PC-3 (cell line): Measurements from ENCODE around the gene C3orf18. TPM values are rescaled to one million over a fixed set of nuclear protein-coding genes. Genes with fewer than 3 reads are reported as not detected.
A peak's percentile ranks its signal among the peaks of the same experiment; 100 is the strongest.

Source experiments
- ATAC-seq: fragments of 200-7000 bp; cut with Tn5 transposase; 2 replicates; pipeline ENCODE4 v1.9.1; 2020; ENCODE audit warnings: mild to moderate bottlenecking, moderate library complexity
- BruUV-seq: library from RNA; stranded (reverse); fragments of 400-500 nt; replicated peaks from 2 replicates; lab custom pipeline; 2021; lab: Mats Ljungman, UMichigan
- CTCF ChIA-PET: fragments of 300-600 bp; sonication (Branson Sonifier 250); formaldehyde crosslinking; loops from one replicate; lab custom pipeline; 2022; ENCODE audit warnings: antibody characterized with exemption; lab: Charles Lee
- POLR2A ChIA-PET: fragments of 300-600 bp; sonication (Branson Sonifier 250); formaldehyde crosslinking; loops from one replicate; lab custom pipeline; 2022; ENCODE audit warnings: antibody characterized with exemption; ENCODE audit not compliant: unreplicated experiment; lab: Charles Lee
- DNase-seq: peaks from one replicate; pipeline ENCODE4 v3.0.0-alpha.2; 2015
- H2AFZ ChIP-seq: fragments of 300-600 bp; sonication (generic); 2 replicates; pipeline ENCODE4 v1.6.0; 2016; ENCODE audit warnings: antibody characterized with exemption, low read length
- H3F3A ChIP-seq: fragments of 300-600 bp; sonication (generic); one replicate; pipeline ENCODE4 v1.6.0; 2017; ENCODE audit warnings: antibody characterized with exemption, low read length, control low read depth, mild to moderate bottlenecking; ENCODE audit not compliant: unreplicated experiment
- H3K27ac ChIP-seq: fragments of 300-600 bp; sonication (generic); 2 replicates; pipeline ENCODE4 v1.5.1; 2016; ENCODE audit warnings: mild to moderate bottlenecking, low read length
- H3K27me3 ChIP-seq: fragments of 300-600 bp; sonication (generic); 2 replicates; pipeline ENCODE4 v1.6.1; 2016; ENCODE audit warnings: low read length, mixed read lengths
- H3K36me3 ChIP-seq: fragments of 300-600 bp; sonication (generic); 2 replicates; pipeline ENCODE4 v1.6.1; 2016; ENCODE audit warnings: low read depth, mixed run types, low read length, mixed read lengths
- H3K4me1 ChIP-seq: fragments of 300-600 bp; sonication (generic); 2 replicates; pipeline ENCODE4 v1.5.1; 2016; ENCODE audit warnings: low read length; ENCODE audit not compliant: insufficient read depth
- H3K4me2 ChIP-seq: fragments of 300-600 bp; sonication (generic); 2 replicates; pipeline ENCODE4 v1.6.0; 2016; ENCODE audit warnings: low read length
- H3K4me3 ChIP-seq: fragments of 300-600 bp; sonication (generic); 2 replicates; pipeline ENCODE4 v1.5.1; 2016; ENCODE audit warnings: mild to moderate bottlenecking, low read length, mixed read lengths
- H3K79me2 ChIP-seq: fragments of 300-600 bp; sonication (generic); 2 replicates; pipeline ENCODE4 v1.6.1; 2017; ENCODE audit warnings: low read length, mixed read lengths
- H3K9ac ChIP-seq: fragments of 300-600 bp; sonication (generic); 2 replicates; pipeline ENCODE4 v1.6.0; 2016; ENCODE audit warnings: mild to moderate bottlenecking, low read length
- H3K9me2 ChIP-seq: fragments of 300-600 bp; sonication (generic); replicated peaks from 2 replicates; pipeline ENCODE4 v1.6.1; 2016; ENCODE audit warnings: mixed run types, low read length, mixed read lengths
- H3K9me3 ChIP-seq: fragments of 300-600 bp; sonication (generic); 2 replicates; pipeline ENCODE4 v1.6.1; 2016; ENCODE audit warnings: low read length, mixed read lengths
- H4K20me1 ChIP-seq: fragments of 300-600 bp; sonication (generic); 2 replicates; pipeline ENCODE4 v1.6.1; 2016; ENCODE audit warnings: low read length, mixed read lengths
- EZH2 ChIP-seq: fragments of 300-600 bp; sonication (generic); IDR thresholded peaks from one replicate; pipeline ENCODE4 v1.6.1; 2017; ENCODE audit warnings: antibody characterized with exemption, mild to moderate bottlenecking, low read length; ENCODE audit not compliant: unreplicated experiment
- EZH2phosphoT487 ChIP-seq: fragments of 300-600 bp; sonication (generic); IDR thresholded peaks from 2 replicates; pipeline ENCODE4 v1.6.1; 2018; ENCODE audit warnings: mild to moderate bottlenecking, antibody characterized with exemption, low read length, borderline replicate concordance
- intact Hi-C: fragments of 100-400 bp; cut with micrococcal nuclease; formaldehyde crosslinking; loops from 2 replicates; pipeline ENCODE4 v1.9.0; 2023
- total RNA-seq: library from RNA; depleted of rRNA; stranded (reverse); fragments of >200 nt; gene quantifications from 2 replicates; pipeline ENCODE4 v1.2.3, GENCODE V29; 2014
- TF ChIP-seq, protein P1 (sequence below): fragments of 300-600 bp; sonication (generic); conservative IDR thresholded peaks from 2 replicates; pipeline ENCODE4 v1.5.1; 2017; ENCODE audit warnings: antibody characterized with exemption, low read depth, mild to moderate bottlenecking, low read length

C3orf18 gene
- total RNA-seq, 1 experiment from 2014 or later: 31.2 TPM

DNA sequence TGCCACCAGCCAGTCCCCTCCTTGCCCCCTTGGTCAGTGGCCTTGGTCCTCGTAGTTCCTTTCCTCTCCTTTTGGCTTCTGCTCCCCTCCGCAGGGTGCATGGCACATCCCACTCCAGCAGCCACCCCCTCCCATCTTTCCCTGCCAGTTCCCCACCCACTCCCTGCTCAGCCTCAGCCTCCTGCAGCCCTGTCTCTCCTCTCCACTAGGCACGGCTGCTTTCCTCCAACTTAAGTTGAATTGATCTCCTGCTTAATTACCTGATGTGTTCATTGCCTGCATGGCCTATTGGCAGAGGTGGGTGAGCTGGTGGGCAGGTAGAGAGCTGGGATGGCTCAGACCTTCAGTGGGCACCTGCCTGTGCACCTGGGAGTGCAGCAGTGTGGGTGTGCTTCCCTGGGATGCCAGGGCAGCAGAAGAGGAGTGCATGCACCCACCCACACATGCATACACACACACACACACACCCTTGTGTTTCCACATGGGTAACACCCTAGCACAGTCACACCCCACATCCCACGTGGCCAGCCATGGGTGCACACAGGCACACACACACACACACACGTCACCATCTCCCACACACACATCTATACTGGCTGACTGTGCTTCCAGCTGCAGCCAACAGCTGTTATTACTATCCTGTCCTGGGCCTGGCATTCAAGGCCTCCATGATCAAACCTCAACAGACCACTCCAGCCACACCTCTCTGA is 30.9 kb downstream of the C3orf18 start:
- no peak overlapping the region for H3K27ac ChIP-seq
- no peaks in the 10 kb centered on the region for H3K9me2 ChIP-seq
- BruUV-seq: no TSS peak
- DNase-seq (no peak), ATAC-seq (no peak)
- H3K4me2 ChIP-seq: no peak overlapping the region
- TF ChIP-seq, protein P1, sequence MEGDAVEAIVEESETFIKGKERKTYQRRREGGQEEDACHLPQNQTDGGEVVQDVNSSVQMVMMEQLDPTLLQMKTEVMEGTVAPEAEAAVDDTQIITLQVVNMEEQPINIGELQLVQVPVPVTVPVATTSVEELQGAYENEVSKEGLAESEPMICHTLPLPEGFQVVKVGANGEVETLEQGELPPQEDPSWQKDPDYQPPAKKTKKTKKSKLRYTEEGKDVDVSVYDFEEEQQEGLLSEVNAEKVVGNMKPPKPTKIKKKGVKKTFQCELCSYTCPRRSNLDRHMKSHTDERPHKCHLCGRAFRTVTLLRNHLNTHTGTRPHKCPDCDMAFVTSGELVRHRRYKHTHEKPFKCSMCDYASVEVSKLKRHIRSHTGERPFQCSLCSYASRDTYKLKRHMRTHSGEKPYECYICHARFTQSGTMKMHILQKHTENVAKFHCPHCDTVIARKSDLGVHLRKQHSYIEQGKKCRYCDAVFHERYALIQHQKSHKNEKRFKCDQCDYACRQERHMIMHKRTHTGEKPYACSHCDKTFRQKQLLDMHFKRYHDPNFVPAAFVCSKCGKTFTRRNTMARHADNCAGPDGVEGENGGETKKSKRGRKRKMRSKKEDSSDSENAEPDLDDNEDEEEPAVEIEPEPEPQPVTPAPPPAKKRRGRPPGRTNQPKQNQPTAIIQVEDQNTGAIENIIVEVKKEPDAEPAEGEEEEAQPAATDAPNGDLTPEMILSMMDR: no peak
- peaks cover 31% of the 10 kb centered on the region for H3K27me3 ChIP-seq
- no peaks in the 10 kb centered on the region for H4K20me1 ChIP-seq
- no peaks in the 10 kb centered on the region for H3K4me1 ChIP-seq
- intact Hi-C loops: no loop called here
- H3K36me3 ChIP-seq: no peaks in the 10 kb centered on the region
- H2AFZ ChIP-seq: no peak overlapping the region
- H3K79me2 ChIP-seq: no peaks in the 10 kb centered on the region
- H3K9me3 ChIP-seq: no peaks in the 10 kb centered on the region
- ChIA-PET CTCF (no interaction called here), POLR2A (no interaction called here)
- H3K4me3 ChIP-seq: no peak overlapping the region
- no peaks in the 10 kb centered on the region for H3F3A ChIP-seq
- no peak overlapping the region for H3K9ac ChIP-seq

DNA sequence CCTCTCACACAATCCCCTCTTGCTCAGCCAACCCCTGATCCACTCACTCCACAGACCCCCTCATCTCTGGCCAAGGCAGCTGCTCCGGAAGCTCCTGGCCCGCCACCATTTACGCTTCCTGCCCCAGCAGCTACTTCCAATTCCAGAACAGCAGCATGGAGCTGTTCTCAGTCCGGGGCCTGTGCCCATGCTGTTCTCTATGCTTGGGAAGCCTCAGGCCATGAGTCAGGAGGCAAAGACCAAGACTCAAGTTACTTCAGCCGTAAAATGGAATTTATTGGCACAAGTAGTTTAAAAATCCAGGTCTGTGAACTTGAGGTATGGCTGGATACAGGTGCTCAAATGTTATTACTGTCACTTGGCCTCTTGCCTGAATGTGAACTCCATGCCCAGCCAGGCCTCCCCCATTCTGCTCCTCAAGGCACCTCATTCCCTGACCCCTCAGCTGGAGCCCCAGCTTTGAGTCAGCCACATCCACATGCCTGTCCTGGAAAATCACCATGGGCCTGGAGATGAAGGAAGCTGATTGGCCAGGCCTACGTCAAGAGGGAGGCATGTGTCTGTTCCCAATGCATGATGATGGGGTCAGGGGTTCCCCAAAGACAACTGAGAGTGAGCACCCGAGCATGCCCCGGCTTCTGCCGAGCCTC is 32.7 kb downstream of the C3orf18 start:
- no peak for TF ChIP-seq EZH2phosphoT487
- no peak for TF ChIP-seq EZH2
- TF ChIP-seq, protein P1: no peak
- no peaks in the 10 kb centered on the region for H3K9me2 ChIP-seq
- H3K4me2 ChIP-seq: no peak overlapping the region
- DNase-seq: peak; percentile 16
- no peaks in the 10 kb centered on the region for H3K9me3 ChIP-seq
- H3K4me1 ChIP-seq: no peaks in the 10 kb centered on the region
- no peaks in the 10 kb centered on the region for H3F3A ChIP-seq
- no TSS peak for BruUV-seq
- CTCF ChIA-PET: no interaction called here
- intact Hi-C loops: no loop called here
- no peak overlapping the region for H3K9ac ChIP-seq
- H3K79me2 ChIP-seq: no peaks in the 10 kb centered on the region
- no peak overlapping the region for H2AFZ ChIP-seq
- POLR2A ChIA-PET: no interaction called here
- H3K4me3 ChIP-seq: no peak overlapping the region
- H3K27me3 ChIP-seq: peaks cover 34% of the 10 kb centered on the region
- H4K20me1 ChIP-seq: no peaks in the 10 kb centered on the region
- no peaks in the 10 kb centered on the region for H3K36me3 ChIP-seq
- no peak overlapping the region for H3K27ac ChIP-seq
- ATAC-seq: peak; percentile 15; the same call in 1 of the 2 replicates
